Stimulated activated CD8-positive, alpha-beta memory T cell treated with anti-CD3 and anti-CD28 coated beads, Interleukin-12 subunit alpha, Interleukin-12 subunit beta, amount 100 ng/mL, for 1 hour (primary cell): Measurements from ENCODE around the gene TMEM131.

Experiments
- DNase-seq: peaks from one replicate; pipeline ENCODE4 v3.0.0-alpha.2; 2020; ENCODE audit warnings: low read depth

The TMEM131 gene

GRCh38 chr2:97738179-97739019 lies 257.3 kb downstream of the TMEM131 start:
- no peak for DNase-seq

GRCh38 chr2:97737421-97738178 lies 258.1 kb downstream of the TMEM131 start:
- no peak for DNase-seq

GRCh38 chr2:97736608-97737330 lies 259.0 kb downstream of the TMEM131 start:
- DNase-seq, result no peak

GRCh38 chr2:97736185-97736584 lies 259.6 kb downstream of the TMEM131 start:
- no peak for DNase-seq

GRCh38 chr2:97735161-97735561 lies 260.6 kb downstream of the TMEM131 start:
- no peak for DNase-seq

GRCh38 chr2:97734061-97735051 lies 261.4 kb downstream of the TMEM131 start:
- no peak for DNase-seq

- DNase-seq, result no peak
Measured at GRCh38 chr2:97733341-97734035, 262.3 kb downstream of the TMEM131 start.

- DNase-seq, result no peak
Measured at GRCh38 chr2:97732436-97733340, 263.1 kb downstream of the TMEM131 start.

- DNase-seq, result no peak
Measured at GRCh38 chr2:97731274-97732020, 264.3 kb downstream of the TMEM131 start.

GRCh38 chr2:97730245-97730644 lies 265.5 kb downstream of the TMEM131 start:
- DNase-seq, result no peak

GRCh38 chr2:97728091-97728731 lies 267.5 kb downstream of the TMEM131 start:
- DNase-seq, result no peak

- DNase-seq, result no peak
Measured at GRCh38 chr2:97727296-97727695, 268.5 kb downstream of the TMEM131 start.

- no peak for DNase-seq
Measured at GRCh38 chr2:97726261-97727064, 269.3 kb downstream of the TMEM131 start.

- no peak for DNase-seq
Measured at GRCh38 chr2:97724946-97725688, 270.6 kb downstream of the TMEM131 start.

GRCh38 chr2:97724501-97724900 lies 271.2 kb downstream of the TMEM131 start:
- DNase-seq, result no peak

- DNase-seq, result no peak
Measured at GRCh38 chr2:97724073-97724410, 271.7 kb downstream of the TMEM131 start.
